Activated CD8-positive, alpha-beta T cell treated with anti-CD3 and anti-CD28 coated beads, Interleukin-2, amount 10 ng/mL, durations not matched to agents 7 days and 5 days (primary cell): ENCODE measurements around the gene CHIC1. TPM values are rescaled to one million over a fixed set of nuclear protein-coding genes. Genes with fewer than 3 reads are reported as not detected.
"Not testable (repeated sequence)": the region's sequence is repeated elsewhere in the genome, so short reads cannot be mapped to it uniquely, and the experiment has no call there.

Source experiments
- ATAC-seq: fragments of 150-1000 bp; cut with Tn5 transposase; one replicate; pipeline ENCODE4 v1.10.0; 2021; ENCODE audit warnings: moderate library complexity
- CTCF ChIA-PET: fragments of 350-600 bp; sonication (Branson Sonifier 250); formaldehyde crosslinking; loops from one replicate; lab custom pipeline; 2021; ENCODE audit warnings: antibody characterized with exemption; lab: Charles Lee
- POLR2A ChIA-PET: fragments of 350-600 bp; sonication (Branson Sonifier 250); formaldehyde crosslinking; loops from one replicate; lab custom pipeline; 2021; ENCODE audit warnings: antibody characterized with exemption; lab: Charles Lee
- DNase-seq: peaks from one replicate; pipeline ENCODE4 v3.0.0-alpha.2; 2020
- H3K27ac Mint-ChIP-seq: one replicate; pipeline ENCODE4 v1.8.0; 2021; ENCODE audit warnings: mild to moderate bottlenecking, mixed read lengths
- H3K27me3 Mint-ChIP-seq: one replicate; pipeline ENCODE4 v1.8.0; 2021; ENCODE audit warnings: low read depth, mixed read lengths
- H3K36me3 Mint-ChIP-seq: one replicate; pipeline ENCODE4 v1.8.0; 2021; ENCODE audit warnings: low read depth, mixed read lengths
- H3K4me1 Mint-ChIP-seq: one replicate; pipeline ENCODE4 v1.8.0; 2021; ENCODE audit warnings: low read depth, mixed read lengths
- H3K4me3 Mint-ChIP-seq: one replicate; pipeline ENCODE4 v1.8.0; 2021; ENCODE audit warnings: mild to moderate bottlenecking, mixed read lengths
- H3K9me3 Mint-ChIP-seq: one replicate; pipeline ENCODE4 v1.8.0; 2022; ENCODE audit warnings: mixed read lengths; ENCODE audit not compliant: insufficient read depth
- total RNA-seq, 2 experiments: library from RNA; stranded (reverse); gene quantifications; one replicate each; pipeline ENCODE4 v1.2.3, GENCODE V29; 2021

Gene CHIC1
- 1 to 10 TPM; 3.6 to 5.0 TPM for total RNA-seq

- ChIA-PET POLR2A (no interaction called here), CTCF (no interaction called here)
- Mint-ChIP-seq H3K27me3 (no peaks in the 10 kb centered on the region), H3K36me3 (no peaks in the 10 kb centered on the region), H3K27ac (peak within 1 kb of the TSS; percentile 94), H3K9me3 (no peaks in the 10 kb centered on the region), H3K4me1 (peaks cover 17% of the 10 kb centered on the region), H3K4me3 (peak within 1 kb of the TSS; percentile 81)
- ATAC-seq: peak; percentile 85
- DNase-seq: peak; percentile 79
Observed at GRCh38 chrX:73562984-73563737, at the start of gene CHIC1. CHIC1 (plus strand) TSS chrX:73563197; CDS start chrX:73563285, 88 bp downstream.

- H3K36me3 Mint-ChIP-seq, POLR2A ChIA-PET, CTCF ChIA-PET, H3K27ac Mint-ChIP-seq, ATAC-seq, H3K4me3 Mint-ChIP-seq, DNase-seq, H3K27me3 Mint-ChIP-seq, H3K9me3 Mint-ChIP-seq, H3K4me1 Mint-ChIP-seq: not testable (repeated sequence)
Observed at GRCh38 chrX:73522823-73523222, 40.2 kb upstream of the CHIC1 start.

GRCh38 chrX:73524906-73525305 lies 38.1 kb upstream of the CHIC1 start:
- POLR2A ChIA-PET: no interaction called here
- Mint-ChIP-seq H3K4me1 (no peaks in the 10 kb centered on the region), H3K27ac (no peak overlapping the region), H3K36me3 (no peaks in the 10 kb centered on the region), H3K9me3 (no peaks in the 10 kb centered on the region), H3K27me3 (no peaks in the 10 kb centered on the region), H3K4me3 (no peak overlapping the region)
- no peak for DNase-seq
- ATAC-seq: no peak
- CTCF ChIA-PET: no interaction called here

GRCh38 chrX:73525928-73526690 lies 36.9 kb upstream of the CHIC1 start:
- H3K9me3 Mint-ChIP-seq: no peaks in the 10 kb centered on the region
- DNase-seq: no peak
- H3K36me3 Mint-ChIP-seq: no peaks in the 10 kb centered on the region
- CTCF ChIA-PET: no interaction called here
- H3K27ac Mint-ChIP-seq: no peak overlapping the region
- H3K4me1 Mint-ChIP-seq: no peaks in the 10 kb centered on the region
- H3K27me3 Mint-ChIP-seq: no peaks in the 10 kb centered on the region
- POLR2A ChIA-PET: no interaction called here
- no peak for ATAC-seq
- no peak overlapping the region for H3K4me3 Mint-ChIP-seq

- DNase-seq, CTCF ChIA-PET, H3K36me3 Mint-ChIP-seq, H3K27me3 Mint-ChIP-seq, H3K9me3 Mint-ChIP-seq, H3K4me3 Mint-ChIP-seq, H3K27ac Mint-ChIP-seq, POLR2A ChIA-PET, H3K4me1 Mint-ChIP-seq, ATAC-seq: not testable (repeated sequence)
Observed at GRCh38 chrX:73531655-73532054, 31.3 kb upstream of the CHIC1 start.

GRCh38 chrX:73556159-73556558 lies 6.8 kb upstream of the CHIC1 start:
- Mint-ChIP-seq H3K4me1 (peaks cover 3% of the 10 kb centered on the region), H3K27ac (no peak overlapping the region), H3K4me3 (no peak overlapping the region), H3K36me3 (no peaks in the 10 kb centered on the region), H3K9me3 (no peaks in the 10 kb centered on the region), H3K27me3 (no peaks in the 10 kb centered on the region)
- CTCF ChIA-PET: no interaction called here
- POLR2A ChIA-PET: no interaction called here
- ATAC-seq (no peak), DNase-seq (no peak)

- Mint-ChIP-seq H3K9me3 (no peaks in the 10 kb centered on the region), H3K36me3 (no peaks in the 10 kb centered on the region), H3K27me3 (no peaks in the 10 kb centered on the region), H3K4me1 (peaks cover 17% of the 10 kb centered on the region), H3K4me3 (peak overlapping the region; percentile 81), H3K27ac (no peak overlapping the region)
- ATAC-seq (no peak), DNase-seq (no peak)
- CTCF ChIA-PET: no interaction called here
- POLR2A ChIA-PET: no interaction called here
Observed at GRCh38 chrX:73561801-73562200, 1.2 kb upstream of the CHIC1 start.

GRCh38 chrX:73562458-73562857 lies 539 bp upstream of the CHIC1 start:
- H3K4me1 Mint-ChIP-seq: peaks cover 17% of the 10 kb centered on the region

GRCh38 chrX:73563738-73564068 lies 706 bp downstream of the CHIC1 start:
- ChIA-PET POLR2A (interaction anchor here (0.7 kb wide), 1 partner anchor 10 kb away, joined by 3 read pairs; no protein-coding TSS in a partner anchor), CTCF (no interaction called here)
- Mint-ChIP-seq H3K4me3 (peak overlapping the region; percentile 81), H3K4me1 (peaks cover 17% of the 10 kb centered on the region), H3K9me3 (no peaks in the 10 kb centered on the region), H3K27me3 (no peaks in the 10 kb centered on the region), H3K36me3 (no peaks in the 10 kb centered on the region), H3K27ac (peak overlapping the region; percentile 94)
- no peak for ATAC-seq
- DNase-seq: no peak

More at GRCh38 chrX:73562458-73562857, 539 bp upstream of the CHIC1 start:
- Mint-ChIP-seq H3K36me3 (no peaks in the 10 kb centered on the region), H3K9me3 (no peaks in the 10 kb centered on the region), H3K27ac (peak overlapping the region; percentile 94), H3K27me3 (no peaks in the 10 kb centered on the region), H3K4me3 (peak overlapping the region; percentile 81)
- no peak for DNase-seq
- CTCF ChIA-PET: no interaction called here
- POLR2A ChIA-PET: no interaction called here
- ATAC-seq: no peak

GRCh38 chrX:73577361-73577760 lies 14.4 kb downstream of the CHIC1 start:
- H3K36me3 Mint-ChIP-seq: peaks cover 1% of the 10 kb centered on the region
- H3K27ac Mint-ChIP-seq: no peak overlapping the region
- peaks cover 4% of the 10 kb centered on the region for H3K9me3 Mint-ChIP-seq
- ATAC-seq (no peak), DNase-seq (no peak)
- CTCF ChIA-PET: no interaction called here
- H3K4me3 Mint-ChIP-seq: no peak overlapping the region
- H3K4me1 Mint-ChIP-seq: peaks cover 6% of the 10 kb centered on the region
- POLR2A ChIA-PET: no interaction called here
- H3K27me3 Mint-ChIP-seq: no peaks in the 10 kb centered on the region

- Mint-ChIP-seq H3K9me3 (no peaks in the 10 kb centered on the region), H3K27ac (no peak overlapping the region), H3K4me1 (peaks cover 6% of the 10 kb centered on the region), H3K36me3 (peaks cover 3% of the 10 kb centered on the region), H3K4me3 (no peak overlapping the region), H3K27me3 (no peaks in the 10 kb centered on the region)
- DNase-seq: no peak
- ATAC-seq: no peak
- POLR2A ChIA-PET: no interaction called here
- CTCF ChIA-PET: interaction anchor here (1.6 kb wide), 1 partner anchor 15 kb away, joined by 3 read pairs; no protein-coding TSS in a partner anchor
Observed at GRCh38 chrX:73581002-73581628, 18.1 kb downstream of the CHIC1 start.

- ATAC-seq, H3K4me1 Mint-ChIP-seq, DNase-seq, CTCF ChIA-PET, H3K9me3 Mint-ChIP-seq, H3K27me3 Mint-ChIP-seq, H3K4me3 Mint-ChIP-seq, H3K27ac Mint-ChIP-seq, POLR2A ChIA-PET: not testable (repeated sequence)
- peaks cover 16% of the 10 kb centered on the region for H3K36me3 Mint-ChIP-seq
Observed at GRCh38 chrX:73597758-73598157, 34.8 kb downstream of the CHIC1 start.
